Measurements from ENCODE around the gene ELMO1. TPM values are rescaled to one million over a fixed set of nuclear protein-coding genes. Genes with fewer than 3 reads are reported as not detected.
A peak's percentile ranks its signal among the peaks of the same experiment; 100 is the strongest.

ELMO1 gene
- total and polyA plus RNA-seq, 10 donors, result 26.0 to 494 (median 201) TPM

- Histone ChIP-seq H3K4me1 (peaks cover 10 to 100% (median 80%) of the 10 kb centered on the region in 6 donors), H3K4me3 (peak overlapping the region; percentile 0 to 71 (median 42)), H3K36me3 (peaks cover 0 to 20% (median 0%) of the 10 kb centered on the region in 6 donors), H3K27ac (peak overlapping the region; percentile 49 to 93 (median 88)), H3K27me3 (replicated peaks in 1 of 7) (no peaks in the 10 kb centered on the region), H3K9me3 (no peaks in the 10 kb centered on the region)
- TF ChIP-seq POLR2A (IDR thresholded peaks at IDR 0.05), result peak in 1 of 3 donors; percentile 32
- TF ChIP-seq POLR2AphosphoS5 (IDR thresholded peaks at IDR 0.05), result peak; percentile 68 to 81 (median 76)
- TF ChIP-seq CTCF (IDR thresholded peaks at IDR 0.05 in 8 of 11, conservative IDR thresholded peaks at IDR 0.05 in 3 of 11), result peak in 9 of 11 experiments; percentile 29 to 71 (median 50)
- WGBS, 5 donors, result 13 to 24% (median 15%) methylated on average over 16 of the region's 16 CpGs
- intact Hi-C loops (cut with DNase I; ENCODE audit: low total_unique reads), result no loop called here
- peak; percentile 90 for DNase-seq
Measured at GRCh38 chr7:37342688-37343471, 105.8 kb downstream of the ELMO1 start.

GRCh38 chr7:37342176-37342687 lies 106.4 kb downstream of the ELMO1 start:
- DNase-seq, result no peak
- Histone ChIP-seq H3K36me3 (peaks cover 0 to 24% (median 0%) of the 10 kb centered on the region in 6 donors), H3K9me3 (no peaks in the 10 kb centered on the region), H3K27ac (peak overlapping the region; percentile 49 to 93 (median 88)), H3K27me3 (replicated peaks in 1 of 7) (no peaks in the 10 kb centered on the region), H3K4me3 (peak overlapping the region; percentile 0 to 71 (median 42)), H3K4me1 (peaks cover 10 to 100% (median 86%) of the 10 kb centered on the region in 6 donors)
- TF ChIP-seq POLR2A (IDR thresholded peaks at IDR 0.05), result no peak
- no peak for TF ChIP-seq CTCF (IDR thresholded peaks at IDR 0.05 in 8 of 11, conservative IDR thresholded peaks at IDR 0.05 in 3 of 11)
- TF ChIP-seq POLR2AphosphoS5 (IDR thresholded peaks at IDR 0.05), result no peak
- WGBS, 5 donors, result 30 to 42% (median 31%) methylated on average over 8 of the region's 8 CpGs
- intact Hi-C loops (cut with DNase I; ENCODE audit: low total_unique reads), result no loop called here

- Histone ChIP-seq H3K4me3 (peak overlapping the region in 4 of 8 donors; percentile 5 to 71 (median 32)), H3K36me3 (peaks cover 0 to 24% (median 0%) of the 10 kb centered on the region in 6 donors), H3K27me3 (replicated peaks in 1 of 7) (no peaks in the 10 kb centered on the region), H3K4me1 (peaks cover 13 to 100% (median 90%) of the 10 kb centered on the region in 6 donors), H3K9me3 (no peaks in the 10 kb centered on the region), H3K27ac (peak overlapping the region in 5 of 8 donors; percentile 3 to 93 (median 90))
- 16 to 51% (median 32%) methylated on average over 6 of the region's 6 CpGs for WGBS, 5 donors
- intact Hi-C loops (cut with DNase I; ENCODE audit: low total_unique reads), result no loop called here
- TF ChIP-seq POLR2AphosphoS5 (IDR thresholded peaks at IDR 0.05) (no peak), CTCF (IDR thresholded peaks at IDR 0.05 in 8 of 11, conservative IDR thresholded peaks at IDR 0.05 in 3 of 11) (no peak), POLR2A (IDR thresholded peaks at IDR 0.05) (no peak)
- DNase-seq, result no peak
Measured at GRCh38 chr7:37341033-37341630, 107.5 kb downstream of the ELMO1 start.

All from spleen (tissue), 11 donors.